H9 (cell line): ENCODE data around the gene MAT2A. TPM values are rescaled to one million over a fixed set of nuclear protein-coding genes. Genes with fewer than 3 reads are reported as not detected.

Experiments
- DNase-seq: peaks from one replicate; pipeline ENCODE4 v3.0.0-alpha.2; 2017
- H2AFZ ChIP-seq: one replicate; pipeline ENCODE4 v1.6.1; 2013; ENCODE audit warnings: mild to moderate bottlenecking, low read length, control low read depth, moderate library complexity
- H2AK5ac ChIP-seq: 2 replicates; pipeline ENCODE4 v1.6.1; 2013; ENCODE audit warnings: low read length, control low read depth, mixed read lengths; ENCODE audit not compliant: insufficient read length
- H2BK120ac ChIP-seq: one replicate; pipeline ENCODE4 v1.6.1; 2013; ENCODE audit warnings: low read depth, mild to moderate bottlenecking, low read length, control low read depth, inconsistent platforms; ENCODE audit not compliant: poor library complexity, severe bottlenecking
- H2BK12ac ChIP-seq: 2 replicates; pipeline ENCODE4 v1.6.1; 2013; ENCODE audit warnings: low read length, control low read depth, mixed read lengths, low read depth; ENCODE audit not compliant: insufficient read length
- H2BK15ac ChIP-seq: 2 replicates; pipeline ENCODE4 v1.6.1; 2013; ENCODE audit warnings: low read depth, low read length, control low read depth
- H2BK20ac ChIP-seq: one replicate; pipeline ENCODE4 v1.6.1; 2013; ENCODE audit warnings: low read depth, mild to moderate bottlenecking, low read length, control low read depth, inconsistent platforms; ENCODE audit not compliant: poor library complexity, severe bottlenecking
- H2BK5ac ChIP-seq: 2 replicates; pipeline ENCODE4 v1.6.1; 2013; ENCODE audit warnings: low read length, control low read depth, mixed read lengths; ENCODE audit not compliant: insufficient read length
- H3K14ac ChIP-seq: 2 replicates; pipeline ENCODE4 v1.6.1; 2013; ENCODE audit warnings: low read length, control low read depth; ENCODE audit not compliant: insufficient read depth
- H3K18ac ChIP-seq: 2 replicates; pipeline ENCODE4 v1.6.1; 2013; ENCODE audit warnings: low read depth, mild to moderate bottlenecking, mixed read lengths, low read length, control low read depth; ENCODE audit not compliant: insufficient read length
- H3K23ac ChIP-seq: 2 replicates; pipeline ENCODE4 v1.6.1; 2013; ENCODE audit warnings: low read length, control low read depth, mixed read lengths, low read depth; ENCODE audit not compliant: insufficient read length
- H3K23me2 ChIP-seq: 2 replicates; pipeline ENCODE4 v1.6.1; 2013; ENCODE audit warnings: low read depth, mild to moderate bottlenecking, mixed read lengths, low read length, control low read depth; ENCODE audit not compliant: insufficient read length, poor library complexity, severe bottlenecking
- H3K27ac ChIP-seq: 2 replicates; pipeline ENCODE4 v1.5.1; 2013; ENCODE audit warnings: low read length, control low read depth, mixed read lengths, low read depth; ENCODE audit not compliant: insufficient read length
- H3K27me3 ChIP-seq: 2 replicates; pipeline ENCODE4 v1.6.1; 2013; ENCODE audit warnings: low read length, control low read depth, inconsistent platforms; ENCODE audit not compliant: insufficient read depth
- H3K4ac ChIP-seq: 2 replicates; pipeline ENCODE4 v1.6.1; 2013; ENCODE audit warnings: low read depth, mild to moderate bottlenecking, control low read depth, inconsistent platforms, low read length, moderate library complexity
- H3K4me1 ChIP-seq: 2 replicates; pipeline ENCODE4 v1.6.1; 2013; ENCODE audit warnings: low read length, control low read depth, inconsistent platforms; ENCODE audit not compliant: insufficient read depth
- H3K4me2 ChIP-seq: 2 replicates; pipeline ENCODE4 v1.6.1; 2013; ENCODE audit warnings: low read length, control low read depth, mixed read lengths; ENCODE audit not compliant: insufficient read length, insufficient read depth
- H3K56ac ChIP-seq: 2 replicates; pipeline ENCODE4 v1.6.1; 2013; ENCODE audit warnings: low read depth, mild to moderate bottlenecking, mixed read lengths, low read length, control low read depth; ENCODE audit not compliant: insufficient read length
- H3K79me1 ChIP-seq: 2 replicates; pipeline ENCODE4 v1.6.1; 2013; ENCODE audit warnings: low read depth, mild to moderate bottlenecking, moderate library complexity, low read length, control low read depth, inconsistent platforms; ENCODE audit not compliant: insufficient read depth, poor library complexity, severe bottlenecking
- H3K79me2 ChIP-seq: 2 replicates; pipeline ENCODE4 v1.6.1; 2013; ENCODE audit warnings: low read length, control low read depth, inconsistent platforms; ENCODE audit not compliant: insufficient read depth
- H3K9ac ChIP-seq: 2 replicates; pipeline ENCODE4 v1.6.1; 2013; ENCODE audit warnings: low read length, control low read depth, mixed read lengths; ENCODE audit not compliant: insufficient read length; ENCODE audit errors: extremely low read depth
- H3K9me3 ChIP-seq: one replicate; pipeline ENCODE4 v1.6.1; 2013; ENCODE audit warnings: low read depth, low read length, inconsistent platforms; ENCODE audit not compliant: control insufficient read depth
- H3T11ph ChIP-seq: one replicate; pipeline ENCODE4 v1.6.1; 2013; ENCODE audit warnings: mild to moderate bottlenecking, low read length, control low read depth, inconsistent platforms
- H4K20me1 ChIP-seq: one replicate; pipeline ENCODE4 v1.6.1; 2013; ENCODE audit not compliant: control insufficient read depth, insufficient read length, insufficient read depth
- H4K5ac ChIP-seq: 2 replicates; pipeline ENCODE4 v1.6.1; 2013; ENCODE audit warnings: low read depth, mild to moderate bottlenecking, mixed read lengths, low read length, control low read depth; ENCODE audit not compliant: insufficient read length
- H4K8ac ChIP-seq: replicated peaks from 2 replicates; pipeline ENCODE4 v1.6.1; 2013; ENCODE audit warnings: low read length, control low read depth, mixed read lengths, low read depth; ENCODE audit not compliant: insufficient read length
- H4K91ac ChIP-seq: 2 replicates; pipeline ENCODE4 v1.6.1; 2013; ENCODE audit warnings: low read depth, mild to moderate bottlenecking, moderate library complexity, mixed read lengths, low read length, control low read depth; ENCODE audit not compliant: insufficient read length
- H3K27ac Mint-ChIP-seq, 3 experiments: 2 replicates in 2 of 3; 3 replicates in 1 of 3; pipeline ENCODE4 v1.8.0; 2020 to 2021; ENCODE audit warnings: mixed read lengths in 3 of 3, mild to moderate bottlenecking in 1 of 3, moderate library complexity in 1 of 3
- H3K27me3 Mint-ChIP-seq: 2 replicates; pipeline ENCODE4 v1.8.0; 2021; ENCODE audit warnings: low read depth, mild to moderate bottlenecking, moderate library complexity, mixed read lengths
- H3K36me3 Mint-ChIP-seq, 3 experiments: 2 replicates in 2 of 3; 3 replicates in 1 of 3; pipeline ENCODE4 v1.8.0; 2020 to 2021; ENCODE audit warnings: low read depth in 3 of 3, mixed read lengths in 3 of 3; ENCODE audit not compliant: insufficient read depth in 1 of 3
- H3K4me1 Mint-ChIP-seq, 2 experiments: 2 replicates each; pipeline ENCODE4 v1.8.0; 2020; ENCODE audit warnings: mixed read lengths in 2 of 2
- H3K4me3 Mint-ChIP-seq, 2 experiments: 2 replicates in 1 of 2; 3 replicates in 1 of 2; pipeline ENCODE4 v1.8.0; 2020 to 2021; ENCODE audit warnings: mild to moderate bottlenecking in 2 of 2, mixed read lengths in 2 of 2, moderate library complexity in 1 of 2
- H3K9me3 Mint-ChIP-seq, 2 experiments: 2 replicates in 1 of 2; 3 replicates in 1 of 2; pipeline ENCODE4 v1.8.0; 2020; ENCODE audit warnings: mild to moderate bottlenecking in 2 of 2, mixed read lengths in 2 of 2, moderate library complexity in 1 of 2
- CTCF ChIP-seq: fragments of 200-600 bp; sonication (generic); conservative IDR thresholded peaks from 3 replicates; pipeline ENCODE4 v1.8.0; 2021; ENCODE audit warnings: antibody characterized with exemption, mild to moderate bottlenecking
- WGBS: extraction: QIAGEN DNeasy Blood & Tissue Kit; methylation state at CpG from one replicate; pipeline ENCODE4 v1.1.7; 2013; ENCODE audit warnings: missing lambda C conversion rate, low lambda C conversion rate, mixed read lengths; ENCODE audit not compliant: insufficient read length; ENCODE audit errors: extremely low coverage; 5-methylcytosine and 5-hydroxymethylcytosine counted together
- total RNA-seq: library from RNA; stranded (reverse); gene quantifications from 2 replicates; pipeline ENCODE4 v1.2.1, GENCODE V29; 2021

The MAT2A gene
- total RNA-seq, 1 experiment from 2014 or later = 459 TPM

GRCh38 chr2:85534099-85534498 is 4.9 kb upstream of the MAT2A start:
- H3K27ac Mint-ChIP-seq = no peak overlapping the region; a peak in 1 of 7 replicates
- Histone ChIP-seq H3K4ac (no peak overlapping the region), H4K20me1 (no peaks in the 10 kb centered on the region), H3K79me1 (no peaks in the 10 kb centered on the region), H3K23me2 (peaks cover 9% of the 10 kb centered on the region), H4K8ac (no peak overlapping the region), H2AFZ (no peak overlapping the region), H3K27ac (no peak overlapping the region), H3K27me3 (no peaks in the 10 kb centered on the region), H2BK12ac (no peak overlapping the region), H3K14ac (no peak overlapping the region), H2BK20ac (no peak overlapping the region), H3K9me3 (no peaks in the 10 kb centered on the region), H2BK15ac (no peak overlapping the region), H3K4me2 (no peak overlapping the region), H2AK5ac (no peak overlapping the region), H4K91ac (no peak overlapping the region), H3K18ac (no peak overlapping the region), H4K5ac (no peak overlapping the region), H3K79me2 (peaks cover under 1% of the 10 kb centered on the region; the same call in 1 of the 2 replicates), H3K9ac (no peak overlapping the region), H2BK5ac (no peak overlapping the region), H3K4me1 (0 out of 2 replicates have a peak, but pooled peaks cover 2% of the 10 kb centered on the region), H3T11ph (no peak overlapping the region), H3K23ac (no peak overlapping the region), H3K56ac (no peak overlapping the region), H2BK120ac (no peak overlapping the region)
- peaks cover 15 to 20% of the 10 kb centered on the region in 2 experiments for H3K4me1 Mint-ChIP-seq
- H3K36me3 Mint-ChIP-seq = peaks cover 1 to 6% (median 3%) of the 10 kb centered on the region in 3 experiments; a peak in 5 of 7 replicates
- WGBS = no CpG with 5 or more reads among the region's 3 CpGs
- no peak overlapping the region for H3K4me3 Mint-ChIP-seq
- no peak for TF ChIP-seq CTCF
- peaks cover 2% of the 10 kb centered on the region; the same call in 1 of the 2 replicates for H3K27me3 Mint-ChIP-seq
- H3K9me3 Mint-ChIP-seq = peaks cover 0 to 1% of the 10 kb centered on the region in 2 experiments; a peak in 1 of 5 replicates
- no peak for DNase-seq
